ENCODE data around the gene EGFL7.

Gene EGFL7

GRCh38 chr9:136692185-136693134 lies 29.7 kb downstream of the EGFL7 start:
- no peak for TF ChIP-seq CTCF (IDR thresholded peaks at IDR 0.05)

- TF ChIP-seq CTCF (IDR thresholded peaks at IDR 0.05): no peak
These were observed 30.4 kb downstream of the EGFL7 start for GRCh38 chr9:136693135-136693489.

- TF ChIP-seq CTCF (IDR thresholded peaks at IDR 0.05): no peak
These were observed 30.9 kb downstream of the EGFL7 start for GRCh38 chr9:136693490-136694162.

GRCh38 chr9:136694163-136694871 lies 31.6 kb downstream of the EGFL7 start:
- TF ChIP-seq CTCF (IDR thresholded peaks at IDR 0.05): peak; percentile 85

- TF ChIP-seq CTCF (IDR thresholded peaks at IDR 0.05): no peak
These were observed 32.1 kb downstream of the EGFL7 start for GRCh38 chr9:136694872-136695247.

GRCh38 chr9:136695435-136695895 lies 32.7 kb downstream of the EGFL7 start:
- no peak for TF ChIP-seq CTCF (IDR thresholded peaks at IDR 0.05)

- TF ChIP-seq CTCF (IDR thresholded peaks at IDR 0.05): no peak
These were observed 33.2 kb downstream of the EGFL7 start for GRCh38 chr9:136695955-136696354.
